GM12878 (cell line): ENCODE data around the gene FBXO33. TPM values are rescaled to one million over a fixed set of nuclear protein-coding genes. Genes with fewer than 3 reads are reported as not detected.

Experiments used
- ATAC-seq: fragments of 200-7000 bp; cut with Tn5 transposase; 3 replicates; pipeline ENCODE4 v1.9.1; 2020; ENCODE audit warnings: mild to moderate bottlenecking, moderate library complexity
- BruUV-seq: library from RNA; stranded (reverse); fragments of 400-500 nt; replicated peaks from 2 replicates; lab custom pipeline; 2021; lab: Mats Ljungman, UMichigan
- CTCF ChIA-PET: fragments of 300-600 bp; sonication (Branson Sonifier 250); formaldehyde crosslinking; extraction: SDS; loops from one replicate; lab custom pipeline; 2021; ENCODE audit warnings: inconsistent platforms; lab: Yijun Ruan, JAX
- POLR2A ChIA-PET: fragments of 350-600 bp; formaldehyde crosslinking; extraction: SDS; loops from one replicate; lab custom pipeline; 2021; ENCODE audit warnings: inconsistent platforms; lab: Charles Lee
- RAD21 ChIA-PET: fragments of 300-600 bp; sonication (Branson Sonifier 250); formaldehyde crosslinking; loops from one replicate; lab custom pipeline; 2023; ENCODE audit warnings: antibody characterized with exemption; ENCODE audit not compliant: unreplicated experiment; lab: Charles Lee
- SMC1A ChIA-PET: fragments of 300-600 bp; sonication (Branson Sonifier 250); formaldehyde crosslinking; loops from one replicate; lab custom pipeline; 2023; ENCODE audit not compliant: unreplicated experiment, uncharacterized antibody; lab: Charles Lee
- DNase-seq: peaks from one replicate; pipeline ENCODE4 v3.0.0-alpha.2; 2011; ENCODE audit warnings: low read depth, low spot score
- FAIRE-seq: peaks from 3 replicates; lab custom pipeline; 2011; peaks lifted over from hg19 to GRCh38; lab: Jason Lieb, UNC
- H2AFZ ChIP-seq: 2 replicates; pipeline ENCODE4 v1.6.0; 2011; ENCODE audit warnings: low read depth, low read length, control low read depth; ENCODE audit not compliant: control insufficient read depth
- H3K27ac ChIP-seq: 2 replicates; pipeline ENCODE4 v1.5.1; 2011; ENCODE audit warnings: control low read depth; ENCODE audit not compliant: control insufficient read depth, insufficient read depth
- H3K27me3 ChIP-seq, 2 experiments: replicated peaks in 1 of 2; 2 replicates each; pipeline versions ENCODE4 v1.6.0 to v1.6.1; 2011; ENCODE audit warnings: low read length in 1 of 2; ENCODE audit not compliant: control insufficient read depth in 2 of 2, insufficient read depth in 2 of 2
- H3K36me3 ChIP-seq, 2 experiments: 2 replicates each; pipeline ENCODE4 v1.5.1; 2011; ENCODE audit warnings: low read length in 1 of 2; ENCODE audit not compliant: control insufficient read depth in 2 of 2, insufficient read depth in 2 of 2
- H3K4me1 ChIP-seq: 2 replicates; pipeline ENCODE4 v1.6.1; 2011; ENCODE audit warnings: mild to moderate bottlenecking, low read length, moderate library complexity, mixed read lengths; ENCODE audit not compliant: control insufficient read depth, insufficient read depth
- H3K4me2 ChIP-seq: 2 replicates; pipeline ENCODE4 v1.6.0; 2011; ENCODE audit warnings: control low read depth; ENCODE audit not compliant: control insufficient read depth, insufficient read depth
- H3K4me3 ChIP-seq: fragments of 200-600 bp; sonication (generic); 2 replicates; pipeline ENCODE4 v1.5.1; 2016
- H3K79me2 ChIP-seq: 2 replicates; pipeline ENCODE4 v1.6.0; 2011; ENCODE audit warnings: low read length; ENCODE audit not compliant: control insufficient read depth, insufficient read depth
- H3K9ac ChIP-seq: 2 replicates; pipeline ENCODE4 v1.8.0; 2011; ENCODE audit warnings: low read length, control low read depth, mixed read lengths; ENCODE audit not compliant: control insufficient read depth, insufficient read depth
- H3K9me3 ChIP-seq: replicated peaks from 3 replicates; pipeline ENCODE4 v1.5.1; 2011; ENCODE audit warnings: mild to moderate bottlenecking, low read length; ENCODE audit not compliant: control insufficient read depth, insufficient read depth
- H4K20me1 ChIP-seq: 2 replicates; pipeline ENCODE4 v1.6.0; 2011; ENCODE audit not compliant: control insufficient read depth, insufficient read depth
- HDGF ChIP-seq: fragments of 450-650 bp; IDR thresholded peaks from 2 replicates; pipeline ENCODE4 v1.6.1; 2016; ENCODE audit warnings: antibody characterized with exemption
- IKZF1 ChIP-seq: fragments of 450-650 bp; conservative IDR thresholded peaks from 2 replicates; pipeline ENCODE4 v1.6.1; 2017; ENCODE audit warnings: antibody characterized with exemption, mild to moderate bottlenecking
- NFYB ChIP-seq: IDR thresholded peaks from 2 replicates; pipeline ENCODE4 v1.6.1; 2011; ENCODE audit warnings: low read depth, mild to moderate bottlenecking, low read length, improper control_type of control experiment, moderate library complexity; ENCODE audit not compliant: insufficient read depth
- POLR2AphosphoS5 ChIP-seq: IDR thresholded peaks from 2 replicates; pipeline ENCODE4 v1.6.1; 2011; ENCODE audit warnings: mild to moderate bottlenecking, low read length, inconsistent platforms
- ZNF217 ChIP-seq: fragments of 450-650 bp; IDR thresholded peaks from 2 replicates; pipeline ENCODE4 v1.6.1; 2017; ENCODE audit warnings: antibody characterized with exemption, mild to moderate bottlenecking
- WGBS: methylation state at CpG from one replicate; pipeline ENCODE4 v1.1.6; 2016; ENCODE audit warnings: low lambda C conversion rate; ENCODE audit not compliant: insufficient replicate concordance, insufficient coverage; ENCODE audit errors: missing lambda C conversion rate; 5-methylcytosine and 5-hydroxymethylcytosine counted together
- in situ Hi-C: fragments of 300-500 bp; cut with MboI; formaldehyde crosslinking; loops from 9 replicates; pipeline ENCODE4 v1.14.3; 2018; ENCODE audit warnings: mixed read lengths
- intact Hi-C: fragments of 100-400 bp; cut with micrococcal nuclease; formaldehyde crosslinking; loops from one replicate; pipeline ENCODE4 v1.14.2; 2022; ENCODE audit not compliant: unreplicated experiment
- polyA plus RNA-seq, 11 experiments: library from polyadenylated mRNA; depleted of rRNA in 4 of 11; unstranded in 6 of 11; stranded (reverse) in 5 of 11; fragments of >200 nt; fragmentation: Nextera tagmentation in 4 of 11; fragmentation: Illumina TruSeq in 1 of 11; extraction: Ambion mirVana in 4 of 11; extraction: Trizol in 1 of 11; gene quantifications; 1 replicate in 1 of 11; 2 replicates in 10 of 11; pipeline versions ENCODE4 v1.2.1 to v1.2.3, GENCODE V29; 2011 to 2016; ENCODE audit warnings: inconsistent platforms in 2 of 11, missing spikeins in 2 of 11, low read depth in 1 of 11
- total RNA-seq, 4 experiments: library from RNA; depleted of rRNA in 3 of 4; stranded (reverse); fragments of >200 nt in 3 of 4; fragmentation: Illumina TruSeq in 1 of 4; extraction: Trizol in 1 of 4; gene quantifications; 2 replicates each; pipeline versions ENCODE4 v1.2.1 to v1.2.3, GENCODE V29; 2013 to 2021
- TF ChIP-seq, protein P1 (sequence below): fragments of 450-650 bp; formaldehyde crosslinking; IDR thresholded peaks from 2 replicates; pipeline ENCODE4 v1.4.0; 2022; ENCODE audit warnings: mild to moderate bottlenecking, moderate library complexity

FBXO33 gene
- total and polyA plus RNA-seq, 10 of the 15 experiments (the other 5 are each of a cell fraction or from before 2014, with no cell fraction given) = 4.7 to 56.9 (median 19.6) TPM

DNA sequence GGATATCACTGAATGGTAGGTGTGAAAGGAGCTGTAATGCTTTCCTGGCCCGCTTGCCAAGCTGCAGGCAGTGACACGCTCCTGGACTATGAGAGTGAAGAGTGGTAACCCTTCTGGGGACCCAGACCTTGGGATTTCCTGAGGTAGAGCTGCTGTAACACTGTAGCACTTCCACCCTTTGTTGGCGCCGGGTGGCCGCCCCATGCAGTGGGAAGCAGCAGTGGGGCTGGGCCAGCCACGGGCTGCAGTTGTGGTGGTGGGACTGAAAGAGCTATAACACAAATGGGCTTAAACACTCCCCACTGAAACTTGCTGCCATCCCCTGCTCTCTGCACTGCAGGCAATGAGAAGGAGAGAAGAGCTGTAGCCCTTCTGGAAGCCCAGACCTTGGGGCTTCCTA is 9.6 kb upstream of the FBXO33 start:
- ChIA-PET SMC1A (interaction anchor here (1.1 to 9.1 kb wide), 2 partner anchors 9 to 27 kb away, joined by 4 to 182 read pairs; partner anchors contain the start of gene FBXO33), POLR2A (interaction anchor here (1.7 to 2.0 kb wide), 2 partner anchors 8 to 10 kb away, joined by 4 to 11 read pairs; no protein-coding TSS in a partner anchor), CTCF (interaction anchor here (1.0 to 1.9 kb wide), 2 partner anchors 9 to 15 kb away, joined by 8 read pairs; partner anchors contain the start of gene FBXO33), RAD21 (no interaction called here)
- H3K27ac ChIP-seq = no peak overlapping the region
- no peak for DNase-seq
- no peaks in the 10 kb centered on the region for H4K20me1 ChIP-seq
- no peaks in the 10 kb centered on the region; a peak in 1 of 4 replicates for H3K36me3 ChIP-seq
- 73% methylated on average over 4 of the region's 6 CpGs for WGBS
- no peak for TF ChIP-seq POLR2AphosphoS5
- TF ChIP-seq ZNF217 = no peak
- no peak for TF ChIP-seq HDGF
- TF ChIP-seq NFYB = no peak
- TF ChIP-seq IKZF1 = no peak
- TF ChIP-seq, protein P1, sequence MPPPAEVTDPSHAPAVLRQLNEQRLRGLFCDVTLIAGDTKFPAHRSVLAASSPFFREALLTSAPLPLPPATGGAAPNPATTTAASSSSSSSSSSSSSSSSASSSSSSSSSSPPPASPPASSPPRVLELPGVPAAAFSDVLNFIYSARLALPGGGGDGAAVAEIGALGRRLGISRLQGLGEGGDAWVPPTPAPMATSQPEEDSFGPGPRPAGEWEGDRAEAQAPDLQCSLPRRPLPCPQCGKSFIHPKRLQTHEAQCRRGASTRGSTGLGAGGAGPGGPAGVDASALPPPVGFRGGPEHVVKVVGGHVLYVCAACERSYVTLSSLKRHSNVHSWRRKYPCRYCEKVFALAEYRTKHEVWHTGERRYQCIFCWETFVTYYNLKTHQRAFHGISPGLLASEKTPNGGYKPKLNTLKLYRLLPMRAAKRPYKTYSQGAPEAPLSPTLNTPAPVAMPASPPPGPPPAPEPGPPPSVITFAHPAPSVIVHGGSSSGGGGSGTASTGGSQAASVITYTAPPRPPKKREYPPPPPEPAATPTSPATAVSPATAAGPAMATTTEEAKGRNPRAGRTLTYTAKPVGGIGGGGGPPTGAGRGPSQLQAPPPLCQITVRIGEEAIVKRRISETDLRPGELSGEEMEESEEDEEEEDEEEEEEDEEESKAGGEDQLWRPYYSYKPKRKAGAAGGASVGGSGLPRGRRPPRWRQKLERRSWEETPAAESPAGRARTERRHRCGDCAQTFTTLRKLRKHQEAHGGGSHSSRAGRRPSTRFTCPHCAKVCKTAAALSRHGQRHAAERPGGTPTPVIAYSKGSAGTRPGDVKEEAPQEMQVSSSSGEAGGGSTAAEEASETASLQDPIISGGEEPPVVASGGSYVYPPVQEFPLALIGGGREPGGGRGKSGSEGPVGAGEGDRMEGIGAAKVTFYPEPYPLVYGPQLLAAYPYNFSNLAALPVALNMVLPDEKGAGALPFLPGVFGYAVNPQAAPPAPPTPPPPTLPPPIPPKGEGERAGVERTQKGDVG (CRISPR knock-in tag) = no peak
- no peaks in the 10 kb centered on the region; the same call in 1 of the 2 replicates for H3K79me2 ChIP-seq
- H2AFZ ChIP-seq = no peak overlapping the region
- H3K4me3 ChIP-seq = no peak overlapping the region
- H3K4me1 ChIP-seq = peaks cover 18% of the 10 kb centered on the region
- no peaks in the 10 kb centered on the region; the same call in 1 of the 3 replicates for H3K9me3 ChIP-seq
- no peak overlapping the region for H3K9ac ChIP-seq
- in situ Hi-C loops = no loop called here
- no TSS peak for BruUV-seq
- FAIRE-seq = no peak
- H3K27me3 ChIP-seq = no peaks in the 10 kb centered on the region
- H3K4me2 ChIP-seq = no peak overlapping the region
- no peak for ATAC-seq
- intact Hi-C loops = no loop called here
